Liver (tissue), 3 donors: ENCODE results near the gene GSTM3.
A peak's percentile ranks its signal among the peaks of the same experiment; 100 is the strongest.
"Not testable (repeated sequence)": the region's sequence is repeated elsewhere in the genome, so short reads cannot be mapped to it uniquely, and the experiment has no call there.

Source experiments
- CTCF ChIP-seq: fragments of 150-350 bp; IDR thresholded peaks from 2 replicates; pipeline ENCODE4 v1.5.1; 2017; ENCODE audit warnings: improper control_type of control experiment, low read depth, low read length; ENCODE audit not compliant: missing input control
- EGR1 ChIP-seq, 2 donors: IDR thresholded peaks; 2 replicates each; pipeline ENCODE4 v1.6.1; 2016 to 2018; ENCODE audit warnings: antibody characterized with exemption in 2 of 2, low read depth in 2 of 2
- FOXA1 ChIP-seq: IDR thresholded peaks from 2 replicates; pipeline ENCODE4 v1.6.1; 2016; ENCODE audit warnings: antibody characterized with exemption
- GABPA ChIP-seq, 2 donors: IDR thresholded peaks in 1 of 2; conservative IDR thresholded peaks in 1 of 2; 2 replicates each; pipeline ENCODE4 v1.6.1; 2016; ENCODE audit warnings: antibody characterized with exemption in 2 of 2, mild to moderate bottlenecking in 1 of 2, moderate library complexity in 1 of 2
- MAX ChIP-seq: IDR thresholded peaks from 2 replicates; pipeline ENCODE4 v1.6.1; 2016; ENCODE audit warnings: antibody characterized with exemption
- RAD21 ChIP-seq, 2 donors: IDR thresholded peaks; 2 replicates each; pipeline ENCODE4 v1.6.1; 2016; ENCODE audit warnings: antibody characterized with exemption in 2 of 2, mild to moderate bottlenecking in 2 of 2
- REST ChIP-seq: IDR thresholded peaks from 2 replicates; pipeline ENCODE4 v1.6.1; 2016; ENCODE audit warnings: antibody characterized with exemption, mild to moderate bottlenecking
- RXRA ChIP-seq, 2 donors: IDR thresholded peaks; 2 replicates each; pipeline ENCODE4 v1.6.1; 2017 to 2018; ENCODE audit warnings: antibody characterized with exemption in 2 of 2, mild to moderate bottlenecking in 1 of 2
- SP1 ChIP-seq: IDR thresholded peaks from 2 replicates; pipeline ENCODE4 v1.6.1; 2018; ENCODE audit warnings: antibody characterized with exemption, mild to moderate bottlenecking
- TAF1 ChIP-seq: conservative IDR thresholded peaks from 2 replicates; pipeline ENCODE4 v1.6.1; 2016; ENCODE audit warnings: antibody characterized with exemption, mild to moderate bottlenecking
- YY1 ChIP-seq: IDR thresholded peaks from 2 replicates; pipeline ENCODE4 v1.6.1; 2016; ENCODE audit warnings: antibody characterized with exemption, mild to moderate bottlenecking
- ZBTB33 ChIP-seq: IDR thresholded peaks from 2 replicates; pipeline ENCODE4 v1.6.1; 2016; ENCODE audit warnings: antibody characterized with exemption
- donor health status: healthy.
- donor health status: healthy.

GRCh38 chr1:109684777-109685176 is 56.1 kb downstream of the GSTM3 start:
- TF ChIP-seq CTCF; GABPA (IDR thresholded peaks at IDR 0.05 in 1 of 2, conservative IDR thresholded peaks at IDR 0.05 in 1 of 2); ZBTB33; FOXA1; TAF1; MAX; YY1; SP1; RAD21 (IDR thresholded peaks at IDR 0.05); REST; EGR1 (IDR thresholded peaks at IDR 0.05; ENCODE audit: low read depth in 2 of 2): not testable (repeated sequence)
- TF ChIP-seq RXRA (IDR thresholded peaks at IDR 0.05) = peak in 1 of 2 donors; percentile 37
